EL (cell line): Measurements from ENCODE around the gene SLC7A11.

Source experiments
- DNase-seq: peaks from one replicate; pipeline ENCODE4 v3.0.0-alpha.2; 2016

The SLC7A11 gene

DNA sequence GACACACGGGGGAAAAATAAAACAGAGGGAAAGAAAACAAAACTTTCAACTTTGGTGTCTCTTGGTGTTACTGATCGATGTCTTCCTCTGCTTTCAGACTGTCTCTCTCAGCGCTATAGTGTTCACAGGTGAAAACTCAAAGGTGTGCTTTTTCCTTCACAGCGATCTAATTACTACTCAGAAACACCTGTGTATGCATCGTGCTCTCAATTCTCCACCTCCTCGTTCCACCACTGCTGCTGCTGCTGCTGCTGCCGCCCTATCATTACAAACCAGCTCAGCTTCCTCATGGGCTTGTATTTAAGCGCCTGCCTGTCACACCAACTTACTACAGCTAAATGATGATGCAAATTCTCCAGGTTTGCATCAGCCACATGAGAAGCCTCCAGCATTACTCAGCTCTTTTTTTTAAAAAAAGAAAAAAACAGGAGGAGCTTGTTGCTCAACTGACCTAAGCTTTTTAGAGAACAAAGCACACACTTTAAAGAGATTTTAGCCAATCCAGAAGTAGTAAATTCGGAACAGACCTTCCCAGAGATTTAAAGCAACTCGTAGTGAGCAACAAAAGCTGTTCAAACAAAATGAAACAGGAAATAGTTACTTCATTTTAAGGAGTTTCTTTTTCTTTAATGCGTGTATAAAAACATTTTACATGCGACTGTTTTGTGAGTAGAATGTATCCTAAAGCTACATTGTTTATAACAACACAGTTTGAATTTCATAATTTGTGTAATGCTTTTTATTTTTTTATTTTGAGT lies at the start of gene SLC7A11:
Gene SLC7A11 (minus strand): TSS at position 274 of the 758 bp plus-strand sequence. CDS start 280 bp downstream, outside the sequence.
- DNase-seq, result peak; percentile 96

DNA sequence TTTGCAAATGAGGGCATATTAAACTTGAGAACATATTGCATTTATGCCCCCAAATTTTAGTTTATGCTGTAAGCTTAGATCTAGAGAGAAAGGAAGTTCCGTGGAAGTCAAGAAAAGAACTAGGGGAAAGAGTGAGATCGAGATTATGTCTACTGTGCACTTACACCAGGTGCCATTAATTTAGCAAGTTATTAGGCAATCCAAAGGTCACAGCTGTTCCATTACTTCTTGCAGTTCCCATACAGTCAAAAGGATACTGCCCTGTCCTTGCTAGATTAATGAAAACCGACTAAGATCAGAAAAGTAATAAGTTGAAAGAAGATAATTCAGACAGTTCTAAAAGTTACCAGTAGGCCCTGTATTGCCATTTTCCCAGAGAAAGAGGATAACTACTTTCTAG lies 49.3 kb upstream of the SLC7A11 start:
- DNase-seq, result no peak

DNA sequence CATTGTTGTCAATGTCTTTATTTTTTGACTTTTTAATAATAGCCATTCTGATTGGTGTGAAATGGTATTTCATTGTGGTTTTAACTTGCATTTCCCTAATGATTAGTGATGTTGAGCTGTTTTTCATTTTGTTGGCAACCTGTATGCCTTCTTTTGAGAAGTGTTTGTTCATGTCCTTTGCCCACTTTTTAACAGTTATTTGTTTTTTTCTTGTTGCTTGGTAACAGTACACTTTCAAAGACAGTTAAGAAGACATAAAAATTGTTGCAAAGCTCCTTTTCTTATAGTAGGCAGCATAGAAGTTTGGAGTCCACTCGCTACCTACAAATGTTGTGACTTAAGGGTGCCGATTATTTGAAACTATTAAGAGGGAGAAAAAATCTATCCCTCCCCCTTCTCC lies 48.7 kb upstream of the SLC7A11 start:
- DNase-seq, result no peak

DNA sequence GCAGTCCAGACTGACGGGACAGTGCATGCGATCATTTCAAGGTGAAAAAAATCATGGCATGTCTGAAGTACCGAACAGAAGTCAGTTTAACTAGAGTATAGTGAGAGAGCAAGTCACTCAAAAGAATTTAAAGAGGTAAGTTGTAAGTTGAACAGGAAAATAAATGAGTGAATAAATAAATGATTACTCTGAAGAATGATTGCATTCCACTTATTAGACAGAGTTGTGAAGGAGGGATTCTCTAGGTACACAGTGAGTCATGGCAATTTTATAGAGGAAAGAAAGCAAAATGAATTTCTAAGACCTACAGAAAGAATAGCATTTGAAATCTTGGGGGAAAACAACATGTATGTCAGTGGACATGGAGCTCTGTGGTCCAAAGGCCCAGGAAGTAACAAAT lies 37.1 kb upstream of the SLC7A11 start:
- DNase-seq, result no peak

DNA sequence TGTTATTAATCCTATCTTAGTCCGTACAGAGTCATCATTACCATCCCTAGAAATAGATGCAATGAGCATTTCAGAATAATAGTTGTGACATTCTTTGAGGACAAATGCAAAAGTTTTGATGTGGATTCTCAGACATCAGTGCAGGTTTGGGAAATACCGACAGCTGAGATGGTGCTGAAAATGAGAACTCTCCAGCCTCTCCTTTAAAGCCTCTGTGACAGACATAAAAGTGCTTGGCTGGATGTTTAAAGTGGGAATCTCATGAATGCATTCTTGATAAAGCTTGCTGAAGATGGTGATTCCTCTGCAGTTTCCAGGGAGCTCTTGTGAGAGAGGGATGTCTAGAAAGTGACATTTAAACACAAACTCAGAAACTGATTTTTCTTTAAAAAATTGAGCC lies 35.0 kb upstream of the SLC7A11 start:
- DNase-seq, result no peak

DNA sequence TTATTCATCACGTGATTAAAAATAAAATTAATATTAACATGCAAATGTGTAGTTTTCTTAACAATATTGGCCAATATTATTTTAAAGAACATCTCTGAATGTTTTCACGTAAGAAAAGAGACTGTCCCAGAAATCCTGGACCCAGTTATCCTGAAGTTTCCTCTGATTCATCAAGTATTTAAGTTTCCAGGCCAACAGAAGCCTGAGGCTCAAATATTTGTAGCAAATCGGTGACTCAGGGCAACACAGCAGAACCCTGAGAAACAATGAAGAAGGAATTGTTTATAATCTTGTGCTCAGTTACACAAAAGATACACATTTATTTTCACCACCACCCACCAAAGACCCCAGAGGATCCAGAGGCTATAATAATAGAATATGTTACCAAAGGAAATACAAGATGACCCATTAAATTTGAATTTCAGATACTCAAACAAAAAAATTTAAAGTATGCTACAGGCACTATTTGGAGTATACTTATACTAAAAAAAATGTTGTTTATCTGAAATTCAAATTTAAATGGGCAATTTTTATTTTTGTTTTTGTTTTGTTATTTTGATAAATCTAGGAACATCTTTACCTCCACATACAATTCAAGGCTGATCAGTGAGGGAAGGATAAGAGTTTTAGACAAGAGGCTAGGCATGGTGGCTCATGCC lies 33.9 kb upstream of the SLC7A11 start:
- peak; percentile 86 for DNase-seq

DNA sequence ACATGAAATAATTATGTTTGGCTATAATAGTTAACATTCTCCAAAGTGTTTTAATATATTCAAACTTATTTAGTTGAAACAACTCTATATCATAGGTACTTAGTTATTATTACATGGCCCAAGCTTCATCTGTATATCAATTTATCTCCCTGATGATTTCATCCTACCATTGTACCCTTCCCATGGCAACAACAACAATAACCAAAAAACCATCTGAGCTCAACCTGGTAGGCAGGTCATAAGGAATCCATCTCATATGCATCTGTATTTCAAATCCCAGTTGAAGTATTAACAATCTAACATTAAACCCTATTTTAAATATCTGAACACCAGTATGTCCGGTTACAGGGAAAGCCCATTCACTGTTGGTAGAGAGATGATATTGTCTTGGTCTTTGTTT lies 33.1 kb upstream of the SLC7A11 start:
- no peak for DNase-seq

DNA sequence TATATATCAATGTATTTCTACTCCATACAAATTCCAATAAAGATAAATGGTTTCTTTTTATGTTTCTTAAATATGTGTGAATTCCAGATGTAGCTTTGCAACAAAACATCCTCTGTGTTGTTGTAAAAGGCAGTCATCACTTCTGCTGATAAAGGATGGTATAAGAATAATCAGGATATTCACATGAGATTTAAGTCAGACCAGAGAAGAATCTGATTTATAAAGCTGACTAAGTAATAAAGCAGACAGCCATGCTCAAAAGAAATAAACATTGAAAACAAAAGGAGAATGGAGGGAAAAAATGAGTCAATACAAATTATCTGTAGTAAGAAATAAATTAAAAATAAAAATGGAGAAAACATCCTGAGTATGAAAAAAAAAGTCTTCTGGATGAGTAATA lies 27.0 kb upstream of the SLC7A11 start:
- no peak for DNase-seq

DNA sequence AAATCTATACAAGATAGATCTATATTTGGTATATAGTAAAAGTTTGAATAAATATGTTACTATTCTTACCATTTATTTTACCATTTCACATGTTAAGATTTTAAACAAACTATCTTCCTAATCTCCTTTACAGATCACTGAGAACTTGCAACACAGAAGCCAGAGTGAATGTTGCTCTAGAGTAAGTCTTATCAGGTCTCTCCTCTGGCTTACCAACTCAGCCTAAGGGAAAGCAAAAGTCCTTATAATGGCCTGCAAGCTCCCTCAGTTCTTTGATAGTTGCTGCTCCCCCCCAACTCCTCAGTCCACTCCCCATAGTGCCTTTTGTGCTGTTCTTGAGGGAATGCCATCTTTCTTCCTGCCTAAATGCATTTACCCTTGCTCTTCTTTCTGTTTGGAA lies 25.7 kb upstream of the SLC7A11 start:
- no peak for DNase-seq

DNA sequence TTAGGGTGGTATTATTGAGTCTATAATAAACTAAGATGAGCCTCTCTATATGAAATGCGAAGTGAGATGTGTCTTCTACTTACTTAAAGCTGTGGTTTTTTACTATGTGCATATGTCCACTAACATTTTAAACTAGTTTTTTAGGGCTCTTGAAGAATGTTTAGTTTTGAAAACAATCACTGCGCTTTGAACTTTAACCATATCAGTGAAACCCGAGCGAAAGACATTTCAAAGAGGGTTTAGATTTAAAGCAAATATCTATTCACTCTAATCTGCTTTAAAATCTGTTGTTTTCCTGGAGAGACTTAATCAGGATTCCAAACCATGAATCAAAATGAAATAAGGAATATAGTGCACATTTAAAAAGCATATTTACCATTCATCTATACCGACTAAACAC lies 24.8 kb upstream of the SLC7A11 start:
- DNase-seq, result no peak

DNA sequence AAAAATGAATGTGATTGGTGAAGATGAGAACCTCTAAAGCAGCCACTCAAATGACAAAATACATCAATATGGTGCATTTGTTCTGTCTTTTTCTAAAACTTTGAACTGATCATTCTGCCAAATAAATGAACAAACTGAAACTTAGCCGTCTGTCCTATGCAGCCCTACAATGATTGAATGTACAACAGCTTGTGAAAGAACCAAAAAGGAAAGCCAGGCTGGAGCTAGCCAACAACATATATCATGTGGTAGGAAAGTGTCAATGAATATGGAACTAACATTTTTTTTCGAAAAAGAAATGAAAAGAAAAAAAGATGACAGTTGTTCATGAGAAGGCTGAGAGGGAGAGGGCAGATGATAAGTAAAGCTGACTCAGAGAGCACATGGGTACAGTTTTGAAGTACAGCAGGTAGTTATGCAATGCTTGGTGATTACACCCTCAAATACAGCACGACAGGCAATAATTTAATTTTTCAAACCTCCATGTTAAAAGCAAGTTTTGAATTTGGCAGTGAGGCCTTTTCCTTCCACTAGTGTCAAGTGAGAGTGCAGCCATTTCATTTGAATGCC lies 21.2 kb upstream of the SLC7A11 start:
- DNase-seq, result no peak

DNA sequence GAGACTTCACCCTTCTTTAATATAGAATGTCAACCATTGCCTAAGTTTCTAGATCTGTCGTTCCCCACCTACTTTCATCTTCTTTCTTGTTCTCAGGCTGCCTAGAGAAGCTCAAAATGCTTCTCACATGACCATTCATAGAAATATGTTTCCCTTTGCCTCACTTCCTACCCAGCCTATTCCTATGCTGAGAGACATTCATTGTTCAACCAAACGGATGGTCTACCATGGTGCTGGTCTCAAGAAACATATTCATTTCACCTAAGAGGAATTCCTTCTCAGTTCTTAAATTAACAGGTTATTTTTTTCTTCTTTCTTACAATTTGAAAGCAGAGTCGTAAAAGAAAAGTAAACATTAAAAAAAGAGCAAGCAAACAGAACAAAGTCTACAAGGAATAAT lies 20.3 kb upstream of the SLC7A11 start:
- no peak for DNase-seq

DNA sequence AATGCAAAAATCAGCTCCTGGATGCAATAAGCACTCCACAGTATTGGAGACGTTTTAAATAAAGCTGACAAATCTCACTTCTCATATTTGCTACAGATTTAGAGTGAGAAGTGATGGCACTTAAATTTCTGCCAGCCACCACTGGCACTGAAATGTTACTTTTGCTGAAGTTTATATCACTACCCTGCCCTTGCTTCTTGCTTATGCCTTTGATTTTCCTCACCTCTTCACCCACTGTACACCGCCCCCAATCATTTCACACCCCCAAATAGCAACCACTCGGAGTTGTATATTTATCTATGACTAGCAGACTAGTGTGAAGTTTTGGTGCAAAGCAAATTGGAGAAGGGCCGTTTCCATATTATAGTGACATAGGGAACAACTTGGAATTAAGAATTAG lies 19.9 kb upstream of the SLC7A11 start:
- no peak for DNase-seq

DNA sequence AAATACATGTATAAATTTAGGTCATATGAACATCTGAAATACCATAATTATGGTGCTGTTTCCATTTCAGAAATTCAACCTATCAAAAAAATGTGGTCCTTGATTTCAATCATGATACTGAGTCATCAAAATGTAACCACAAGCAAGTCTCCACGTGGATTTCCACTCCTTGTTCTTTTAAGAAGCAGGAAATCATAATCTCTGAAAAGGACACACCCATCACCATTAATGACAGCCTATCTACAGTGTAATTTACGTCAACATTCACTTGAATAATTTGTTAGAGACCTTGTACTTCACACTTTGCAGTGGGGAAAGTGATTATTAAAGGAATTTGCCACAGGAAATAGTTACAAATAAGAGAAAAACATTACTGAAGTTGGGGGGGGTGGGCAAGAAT lies 17.7 kb upstream of the SLC7A11 start:
- peak; percentile 61 for DNase-seq

DNA sequence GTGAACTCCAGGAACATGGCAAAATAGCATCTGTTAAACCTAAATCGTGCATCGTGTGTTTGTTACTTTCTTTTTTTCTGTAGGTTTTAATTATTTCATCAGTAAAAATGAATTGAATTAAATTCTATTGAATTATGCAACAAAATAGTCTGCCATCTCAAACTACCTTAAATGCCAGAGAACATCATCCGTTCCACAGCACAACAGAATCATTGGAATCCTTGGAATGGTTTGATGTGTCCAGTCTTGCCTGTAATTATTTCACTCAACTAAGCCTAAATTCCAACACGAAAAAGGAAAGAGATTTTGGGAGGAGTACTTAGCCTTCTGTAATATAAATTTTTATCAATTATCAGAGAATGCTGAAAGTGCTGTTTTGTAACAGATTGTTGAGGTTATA lies 17.1 kb upstream of the SLC7A11 start:
- peak; percentile 37 for DNase-seq

DNA sequence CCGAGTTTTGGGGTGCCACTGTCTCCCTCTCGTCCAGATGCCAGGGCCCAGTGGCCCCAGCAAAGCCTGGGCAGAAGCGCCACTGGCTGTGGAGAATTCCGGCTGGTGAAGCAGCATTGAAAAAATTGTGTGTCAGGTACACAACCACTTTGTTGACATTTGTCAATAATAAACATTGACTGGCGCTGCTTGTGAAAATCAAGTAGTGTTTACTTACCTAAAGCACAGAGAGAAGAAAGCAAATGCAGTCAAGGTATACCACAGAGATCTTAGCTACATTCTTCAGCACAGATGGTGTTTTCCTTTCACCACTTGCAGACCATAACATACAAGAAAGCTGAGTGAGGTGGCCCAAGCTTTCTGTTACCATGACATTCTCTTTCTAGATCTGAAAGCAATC lies 14.5 kb upstream of the SLC7A11 start:
- DNase-seq, result no peak

DNA sequence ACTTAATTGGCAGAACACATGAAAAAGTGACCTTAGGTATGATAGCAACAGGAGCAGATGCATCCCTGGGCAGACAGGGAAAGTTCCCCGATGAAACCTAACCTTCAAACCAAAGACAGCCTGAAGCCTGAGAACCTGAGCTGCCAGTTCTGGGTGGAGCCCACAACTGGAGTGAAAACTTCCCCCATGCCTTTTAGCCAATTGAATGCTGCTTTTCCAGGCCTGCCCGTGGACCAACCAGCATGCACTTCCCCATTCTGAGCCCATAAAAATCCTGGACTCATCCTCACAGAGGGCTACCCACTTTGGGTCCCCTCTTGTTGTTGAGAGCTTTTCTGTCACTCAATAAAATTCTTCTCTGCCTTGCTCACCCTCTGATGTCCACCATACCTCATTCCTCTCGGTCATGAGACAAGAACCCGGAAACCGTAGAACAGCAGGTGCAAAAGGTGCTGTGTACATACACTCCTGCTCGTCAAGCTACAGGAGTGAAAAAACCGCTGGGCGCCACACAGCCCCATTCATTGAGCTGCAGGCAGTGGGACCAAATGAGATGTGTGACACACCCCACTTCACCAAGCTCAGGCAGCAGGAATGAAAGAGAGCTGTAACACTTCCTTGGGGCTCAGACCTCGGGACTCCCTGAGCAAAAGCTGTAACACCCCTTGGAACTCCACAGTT lies 13.9 kb upstream of the SLC7A11 start:
- no peak for DNase-seq

DNA sequence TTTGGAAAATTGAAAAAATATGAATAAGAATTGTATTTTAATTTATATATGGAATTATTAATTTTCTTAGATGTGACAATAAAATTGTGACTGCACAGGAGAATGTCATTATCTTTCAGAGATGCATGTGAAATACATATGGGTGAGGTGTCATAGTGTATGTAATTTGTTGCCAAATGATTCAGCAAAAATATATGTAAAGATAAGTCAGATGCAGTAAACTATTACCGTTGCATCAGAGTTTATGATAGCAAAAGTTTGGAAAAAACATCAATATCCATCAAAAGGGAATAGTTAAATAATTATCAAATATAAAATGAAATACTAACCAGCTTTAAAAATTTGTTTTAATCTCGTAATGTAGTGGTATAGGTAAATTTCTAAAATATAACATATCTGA lies 10.4 kb upstream of the SLC7A11 start:
- DNase-seq, result peak; percentile 49

DNA sequence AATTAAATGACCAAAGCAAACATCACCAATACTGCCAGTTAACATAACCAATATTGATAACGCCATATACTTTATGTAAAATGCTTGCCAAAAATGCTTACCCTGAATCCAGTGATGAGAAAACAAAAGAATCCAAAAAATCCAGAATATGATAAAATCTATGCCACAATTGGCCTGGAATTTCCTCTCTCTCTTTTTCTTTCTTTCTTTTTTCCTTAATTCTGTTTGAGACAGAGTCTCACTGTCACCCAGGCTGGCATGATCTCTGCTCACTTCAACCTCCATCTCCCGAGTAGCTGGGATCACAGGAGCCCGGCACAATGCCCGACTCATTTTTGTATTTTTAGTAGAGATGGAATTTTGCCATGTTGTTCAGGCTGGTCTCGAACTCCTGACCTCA lies 9.8 kb upstream of the SLC7A11 start:
- peak; percentile 62 for DNase-seq

DNA sequence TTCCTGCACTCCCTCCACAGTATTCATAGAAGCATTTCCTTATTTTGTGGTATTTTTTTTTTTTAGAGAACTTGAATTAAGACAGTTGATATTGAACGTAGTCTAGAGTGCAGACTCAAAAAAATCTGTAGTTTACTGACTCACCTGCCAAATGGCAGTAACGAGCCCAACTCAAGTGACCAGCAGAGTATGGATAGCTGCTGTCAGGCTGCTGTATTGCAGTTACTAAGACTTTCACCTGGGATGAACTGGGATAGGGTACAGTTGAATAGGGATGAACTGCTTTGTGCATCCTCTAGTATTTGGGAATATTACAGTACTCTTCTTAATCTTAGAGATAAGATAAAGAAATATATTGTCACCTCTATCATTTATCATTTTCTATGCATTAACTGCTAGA lies 7.0 kb upstream of the SLC7A11 start:
- no peak for DNase-seq

DNA sequence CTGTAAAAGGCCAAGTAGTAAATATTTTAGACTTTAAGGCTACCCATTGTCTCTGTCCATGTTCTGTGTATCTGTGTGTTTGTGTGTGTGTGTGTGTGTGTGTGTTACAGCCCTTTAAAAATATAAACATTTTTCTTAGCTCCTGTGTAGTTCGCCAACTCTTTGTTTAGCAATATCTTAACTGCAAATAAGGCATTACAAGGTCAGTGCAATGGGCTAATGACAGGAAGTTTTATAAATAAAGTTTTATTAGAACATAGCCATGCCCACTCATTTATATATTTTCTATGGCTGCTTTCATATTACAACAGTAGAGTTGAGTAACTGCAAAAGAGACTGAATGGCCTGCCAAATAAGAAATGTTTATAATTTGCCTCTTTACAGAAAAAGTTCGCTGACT lies 5.9 kb upstream of the SLC7A11 start:
- no peak for DNase-seq

DNA sequence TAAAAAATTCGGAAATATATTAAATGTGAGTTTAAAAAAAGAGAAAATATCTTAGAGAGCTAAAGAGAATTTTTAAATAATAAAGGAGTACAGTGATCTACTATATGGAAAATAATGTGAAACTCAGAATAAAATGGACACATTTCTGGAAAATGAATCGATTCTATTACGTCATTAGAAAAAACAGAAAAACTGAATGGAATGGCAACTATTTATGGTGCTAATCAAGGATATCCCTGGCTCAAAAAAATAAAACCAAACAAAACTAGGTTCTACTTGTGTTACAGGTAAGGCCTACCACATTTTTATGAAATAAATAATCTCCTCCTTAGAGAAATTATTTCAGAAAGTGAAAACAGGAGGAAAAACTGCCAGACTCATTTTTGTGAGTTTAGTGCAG lies 5.5 kb upstream of the SLC7A11 start:
- peak; percentile 47 for DNase-seq

DNA sequence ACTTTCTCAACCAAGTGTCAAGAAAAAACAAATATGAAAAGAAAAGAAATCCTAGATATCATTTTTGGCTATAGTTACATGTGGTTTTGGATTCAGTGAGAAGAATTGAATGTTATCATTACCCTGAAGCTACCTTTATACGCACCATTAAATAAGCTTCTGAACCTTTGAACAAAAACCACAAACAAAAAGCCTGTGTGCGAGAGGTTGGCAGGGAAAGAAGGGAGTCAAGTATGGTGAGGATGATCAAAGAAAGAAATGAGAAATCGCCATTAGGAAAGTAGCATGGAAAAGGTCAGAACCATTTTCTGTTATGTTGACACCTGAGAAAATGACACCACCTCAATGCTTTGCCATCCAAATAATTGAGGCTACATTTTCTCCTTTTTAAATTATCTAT lies 1.2 kb upstream of the SLC7A11 start:
- DNase-seq, result no peak

DNA sequence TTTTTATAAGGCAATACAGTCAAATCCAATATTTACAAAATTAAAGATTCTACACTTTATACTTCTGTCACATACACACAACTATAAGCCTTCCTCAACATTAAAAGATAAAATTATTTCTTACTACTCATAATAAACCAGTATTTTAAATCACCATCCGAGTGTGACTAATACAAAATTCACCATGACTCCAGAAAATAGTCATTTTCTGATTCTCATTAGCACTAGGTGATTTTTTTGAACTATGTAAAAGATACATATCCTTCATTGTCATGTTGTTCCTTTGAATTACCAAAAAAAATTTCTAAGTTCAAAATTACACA lies 646 bp upstream of the SLC7A11 start:
- DNase-seq, result no peak
